ENCODE results near the gene CPNE1.
"Not testable (repeated sequence)": the region's sequence is repeated elsewhere in the genome, so short reads cannot be mapped to it uniquely, and the experiment has no call there.

CPNE1 gene

GRCh38 chr20:35697696-35698297 lies 33.1 kb upstream of the CPNE1 start:
- DNase-seq, result no peak

- no peak for DNase-seq
Observed at GRCh38 chr20:35695978-35696377, 31.3 kb upstream of the CPNE1 start.

- no peak for DNase-seq
Observed at GRCh38 chr20:35695245-35695749, 30.6 kb upstream of the CPNE1 start.

GRCh38 chr20:35690265-35690664 lies 25.6 kb upstream of the CPNE1 start:
- no peak for DNase-seq

GRCh38 chr20:35686872-35687271 lies 22.2 kb upstream of the CPNE1 start:
- not testable (repeated sequence) for DNase-seq

- DNase-seq, result not testable (repeated sequence)
Observed at GRCh38 chr20:35685368-35685767, 20.7 kb upstream of the CPNE1 start.

- DNase-seq, result no peak
Observed at GRCh38 chr20:35681960-35682359, 17.3 kb upstream of the CPNE1 start.

GRCh38 chr20:35680452-35681183 lies 15.9 kb upstream of the CPNE1 start:
- no peak for DNase-seq

GRCh38 chr20:35674921-35675320 lies 10.2 kb upstream of the CPNE1 start:
- no peak for DNase-seq

GRCh38 chr20:35673884-35674283 lies 9.2 kb upstream of the CPNE1 start:
- DNase-seq, result no peak

GRCh38 chr20:35669681-35670080 lies 5.0 kb upstream of the CPNE1 start:
- DNase-seq, result no peak

GRCh38 chr20:35669221-35669620 lies 4.5 kb upstream of the CPNE1 start:
- no peak for DNase-seq

- DNase-seq, result no peak
Observed at GRCh38 chr20:35665949-35666288, 1.2 kb upstream of the CPNE1 start.

- peak; percentile 74 for DNase-seq
Observed at GRCh38 chr20:35663516-35664465, 909 bp downstream of the CPNE1 start.

GRCh38 chr20:35662551-35662950 lies 2.1 kb downstream of the CPNE1 start:
- DNase-seq, result no peak

GRCh38 chr20:35661908-35662307 lies 2.8 kb downstream of the CPNE1 start:
- DNase-seq, result no peak

GRCh38 chr20:35661053-35661452 lies 3.6 kb downstream of the CPNE1 start:
- DNase-seq, result no peak

- no peak for DNase-seq
Observed at GRCh38 chr20:35660122-35660937, 4.4 kb downstream of the CPNE1 start.

- DNase-seq, result no peak
Observed at GRCh38 chr20:35657271-35657670, 7.4 kb downstream of the CPNE1 start.

- no peak for DNase-seq
Observed at GRCh38 chr20:35654415-35654814, 10.3 kb downstream of the CPNE1 start.

- DNase-seq, result no peak
Observed at GRCh38 chr20:35653893-35654292, 10.8 kb downstream of the CPNE1 start.

- no peak for DNase-seq
Observed at GRCh38 chr20:35653430-35653734, 11.3 kb downstream of the CPNE1 start.

Data from CD4-positive, alpha-beta T cell treated with Interleukin-12 subunit alpha and Interleukin-12 subunit beta, for 1 hour (primary cell).